Medulla oblongata (tissue), 1 donor: ENCODE measurements around the gene SLF1.

ENCODE experiments used
- DNase-seq: peaks from one replicate; pipeline ENCODE4 v3.0.0-alpha.2; 2015; ENCODE audit errors: extremely low spot score

Gene SLF1

DNA sequence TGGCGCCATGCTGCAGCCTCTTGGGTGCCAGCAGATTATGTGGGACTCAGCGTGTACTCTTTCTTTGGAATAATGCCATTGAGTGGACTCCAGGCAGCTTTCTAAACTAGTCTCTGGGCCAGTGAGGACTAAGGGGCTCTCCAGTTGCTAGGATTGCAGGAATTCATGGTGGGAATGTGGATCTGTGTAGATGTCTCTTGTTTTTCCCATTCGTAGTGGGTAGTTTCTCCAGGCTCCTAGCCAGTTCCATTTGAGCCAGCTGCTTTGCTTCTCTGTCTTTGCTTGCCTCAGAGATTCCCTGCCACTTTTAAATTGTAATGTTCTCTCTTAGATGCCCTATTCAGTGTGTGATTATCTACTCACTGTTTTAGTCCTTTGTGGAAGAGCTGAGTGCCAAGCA, 42.6 kb downstream of the SLF1 start:
- DNase-seq: peak; percentile 26

DNA sequence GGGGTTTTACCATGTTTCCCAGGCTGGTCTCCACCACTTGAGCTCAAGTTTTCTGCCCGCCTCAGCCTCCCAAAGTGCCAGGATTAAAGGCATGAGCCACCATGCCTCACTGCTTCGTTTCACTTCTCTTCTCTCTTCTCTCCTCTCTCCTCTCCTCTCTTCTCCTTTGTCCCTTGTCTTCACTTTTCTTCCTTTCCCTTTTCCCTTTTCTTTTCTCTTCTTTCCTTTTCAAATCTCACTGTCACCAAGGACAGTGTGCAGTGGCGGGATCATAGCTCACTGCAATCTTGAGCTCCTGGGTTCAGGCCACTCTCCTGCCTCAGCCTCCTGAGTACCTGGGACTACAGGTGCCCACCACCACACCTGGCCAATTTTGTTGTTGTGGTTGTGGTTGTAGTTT, 49.5 kb downstream of the SLF1 start:
- no peak for DNase-seq

DNA sequence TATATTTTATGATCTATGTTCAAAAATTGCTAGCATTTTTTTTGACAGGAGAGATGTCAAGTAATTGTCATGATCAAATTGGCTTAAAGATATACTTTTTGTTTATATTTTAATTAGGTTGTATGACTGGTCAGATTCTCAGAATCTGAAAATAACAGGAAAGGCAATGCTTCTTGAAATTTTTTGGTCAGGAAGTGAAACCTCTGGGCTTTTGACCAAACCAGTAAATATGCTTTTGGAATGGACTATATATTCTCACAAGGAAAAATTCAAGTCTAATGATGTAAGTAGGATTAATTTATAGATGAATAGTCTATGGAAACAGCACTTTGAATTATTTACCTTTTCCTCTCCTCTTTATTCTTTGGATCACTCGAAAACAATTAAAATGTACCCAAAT, 52.3 kb downstream of the SLF1 start:
- no peak for DNase-seq

DNA sequence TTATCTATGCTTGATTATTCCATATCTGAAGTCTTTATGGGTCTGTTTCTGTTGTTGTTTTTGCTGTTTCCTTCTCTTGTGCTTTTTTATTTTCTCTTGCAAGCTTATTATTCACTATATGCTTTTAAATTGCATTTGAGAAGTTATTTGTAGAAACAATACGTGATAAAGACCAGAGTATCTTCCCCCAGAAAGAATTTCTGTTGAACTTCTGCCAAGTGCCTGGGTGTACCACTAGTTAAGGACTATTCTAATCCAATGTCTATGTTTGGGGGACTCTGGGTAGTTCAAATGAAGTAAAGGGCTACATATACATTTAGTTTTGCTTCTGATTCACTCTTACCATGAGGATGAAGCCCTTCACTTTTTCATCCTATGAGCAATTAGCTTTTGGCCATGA, 54.3 kb downstream of the SLF1 start:
- no peak for DNase-seq

DNA sequence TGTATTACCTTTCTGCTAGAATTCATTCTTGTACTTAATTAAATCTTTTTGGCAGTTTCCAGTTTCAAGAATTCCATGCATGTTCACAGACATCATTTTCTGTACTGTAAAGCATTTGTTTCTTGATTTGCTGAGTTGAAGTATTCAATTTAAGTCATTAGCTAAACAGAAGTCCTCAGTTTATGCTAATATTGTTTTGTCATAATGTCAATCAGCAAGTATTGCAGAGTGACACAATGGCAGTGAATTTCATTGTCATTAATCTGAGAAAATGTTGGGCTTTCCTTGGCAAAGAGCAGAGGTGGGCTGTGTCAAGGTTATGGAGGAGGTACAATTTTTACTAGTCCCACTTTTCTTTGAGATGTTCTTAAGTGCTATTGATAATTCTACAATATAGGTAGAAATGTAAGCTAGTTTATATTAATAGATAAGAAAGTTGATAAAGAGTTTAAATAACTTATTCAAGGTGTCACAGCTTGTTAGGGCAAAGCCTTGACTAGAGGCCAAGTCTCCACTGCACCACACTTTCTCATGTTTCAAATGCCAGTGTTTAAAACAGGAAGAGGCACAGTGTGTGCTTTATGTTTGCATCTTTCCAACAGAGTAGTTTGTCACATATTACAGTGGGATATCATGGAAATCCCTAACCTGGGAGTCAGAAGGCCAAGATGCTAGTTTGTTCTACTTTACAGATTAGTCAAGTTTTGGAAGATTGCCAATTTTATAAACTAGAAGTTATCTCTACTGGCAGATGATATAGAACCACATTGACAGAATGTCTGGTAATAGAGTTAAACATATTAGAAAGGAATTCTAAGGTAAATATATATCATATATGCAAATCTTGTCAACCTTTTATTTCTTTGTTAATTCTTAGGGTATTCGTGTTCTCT, 56.3 kb downstream of the SLF1 start:
- DNase-seq: no peak

DNA sequence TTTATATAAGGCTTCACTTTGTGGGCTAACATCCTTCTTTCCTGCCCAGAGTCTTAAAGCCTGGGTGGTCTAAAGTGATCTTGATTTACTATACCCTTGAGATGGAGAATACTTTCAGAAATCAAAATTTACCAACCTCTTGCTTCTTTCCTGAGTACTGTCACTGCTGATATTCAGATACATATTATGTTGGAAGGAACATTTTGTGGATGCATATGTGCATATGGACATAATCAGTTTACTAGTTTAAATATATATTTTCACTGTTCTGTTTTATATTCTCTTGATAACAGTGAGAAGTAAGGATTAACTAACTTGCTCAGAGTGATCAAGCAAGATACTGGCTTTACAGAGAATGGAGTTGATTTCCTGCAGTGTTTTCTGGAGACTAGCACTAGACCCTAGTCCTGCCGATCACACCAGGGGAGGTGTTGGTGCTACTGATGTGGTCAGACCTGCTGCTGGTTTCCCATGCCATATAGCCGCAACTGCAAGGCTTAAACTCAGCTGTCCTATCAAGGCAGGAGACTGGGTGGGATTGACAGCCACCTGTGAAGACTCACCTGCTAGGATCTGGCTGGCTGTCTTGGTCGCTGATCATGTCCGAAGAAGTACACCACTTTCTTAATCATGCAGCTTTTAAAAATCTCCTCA, 57.6 kb downstream of the SLF1 start:
- no peak for DNase-seq

DNA sequence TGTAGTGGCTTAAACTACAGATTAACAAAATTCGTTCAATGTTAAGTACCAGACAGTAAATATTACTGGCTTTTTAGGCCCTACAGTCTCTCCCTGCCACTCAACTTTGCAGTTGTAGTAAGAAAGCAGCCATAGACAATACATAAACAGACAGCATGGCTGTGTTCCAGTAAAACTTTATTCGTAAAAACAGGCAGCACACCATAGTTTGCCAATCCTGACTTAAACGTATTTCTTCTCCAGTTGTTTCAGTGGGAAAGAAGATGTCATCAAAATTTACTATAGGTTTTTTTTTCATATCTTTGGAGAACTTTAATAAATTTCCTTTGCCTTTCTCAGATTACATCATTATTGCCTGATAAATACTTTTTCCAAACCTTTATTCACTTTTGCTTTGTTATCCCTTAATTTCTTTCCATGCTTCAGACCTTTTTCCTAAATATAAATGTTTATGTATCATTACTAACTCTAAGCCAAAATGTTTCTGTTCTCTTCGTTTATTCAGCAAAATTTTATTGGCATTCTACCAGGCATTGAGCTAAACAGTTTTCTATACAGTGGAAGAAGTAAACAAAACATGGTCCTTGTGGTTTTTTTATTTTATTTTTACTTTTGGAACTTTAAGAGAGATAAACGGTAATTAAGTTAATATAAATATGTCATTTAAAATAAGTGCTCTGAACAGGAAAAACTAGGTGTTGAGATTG, 64.5 kb downstream of the SLF1 start:
- DNase-seq: no peak

DNA sequence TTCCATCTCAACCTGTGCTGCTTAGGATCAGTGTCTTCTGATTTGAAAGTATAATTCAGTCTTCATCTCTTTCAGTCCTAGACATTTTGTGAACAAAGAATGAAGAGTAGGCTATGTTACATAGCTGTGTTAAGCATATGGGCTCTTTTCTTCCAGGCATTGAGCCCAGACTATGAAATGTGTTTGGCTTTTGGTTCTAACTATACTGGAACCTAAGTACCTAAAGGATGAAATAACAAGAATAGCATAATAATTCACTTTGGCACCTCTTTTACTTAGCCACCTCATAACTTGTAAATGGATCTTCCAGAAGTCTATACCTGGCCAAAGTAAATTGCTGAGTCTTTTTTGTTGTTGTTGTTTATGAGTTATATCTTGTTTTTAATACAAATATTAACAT, 71.4 kb downstream of the SLF1 start:
- DNase-seq: no peak

DNA sequence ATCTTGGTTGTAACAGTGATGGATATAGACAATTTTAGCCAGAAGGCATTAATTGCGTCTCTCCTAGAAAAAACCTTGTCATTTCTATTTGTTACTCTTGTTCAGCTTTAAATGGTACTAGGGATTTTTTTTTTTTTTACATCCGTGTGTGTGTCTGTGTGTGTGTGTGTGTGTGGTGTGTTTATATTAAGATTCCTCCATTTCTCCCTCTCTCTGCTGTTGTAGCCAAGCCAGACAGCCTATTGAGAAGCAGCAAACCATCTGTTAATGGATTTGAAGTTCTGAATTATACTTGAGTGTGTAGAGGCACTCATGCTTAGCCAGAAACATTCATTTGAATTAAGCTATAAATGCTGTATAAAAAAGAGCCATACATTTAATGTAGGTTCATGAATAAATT, 72.3 kb downstream of the SLF1 start:
- no peak for DNase-seq

DNA sequence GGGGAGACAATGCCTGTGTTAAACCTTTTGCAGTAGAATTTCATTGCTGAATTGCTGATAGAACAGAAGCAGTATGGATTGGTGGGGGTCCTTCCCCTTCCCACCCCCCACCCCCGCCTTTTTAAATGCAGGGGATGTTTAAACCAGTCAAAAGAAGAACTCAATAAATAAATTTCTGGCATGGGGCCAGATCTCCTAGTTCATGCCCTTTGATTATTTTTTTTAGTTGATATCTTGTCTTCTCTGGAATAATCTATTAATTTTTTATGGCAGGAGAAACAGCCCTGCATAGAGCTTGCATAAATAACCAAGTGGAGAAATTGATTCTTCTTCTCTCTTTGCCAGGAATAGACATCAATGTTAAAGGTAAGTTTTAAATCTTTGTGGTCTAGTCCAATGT, 72.8 kb downstream of the SLF1 start:
- DNase-seq: no peak

DNA sequence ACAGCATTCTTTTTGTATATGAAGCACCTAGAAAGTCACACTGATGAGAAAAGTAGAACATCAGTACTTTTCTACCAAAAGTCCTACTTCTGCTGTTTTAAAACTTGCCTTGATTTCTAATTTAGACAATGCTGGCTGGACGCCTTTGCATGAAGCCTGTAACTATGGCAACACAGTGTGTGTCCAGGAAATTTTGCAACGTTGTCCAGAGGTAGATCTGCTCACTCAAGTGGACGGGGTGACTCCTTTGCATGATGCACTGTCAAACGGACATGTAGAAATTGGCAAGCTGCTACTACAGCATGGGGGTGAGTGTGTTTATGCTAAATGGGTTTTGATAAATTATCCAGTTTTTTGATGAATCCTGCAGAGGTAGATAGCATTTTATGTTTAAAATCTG, 73.5 kb downstream of the SLF1 start:
- peak; percentile 32 for DNase-seq

DNA sequence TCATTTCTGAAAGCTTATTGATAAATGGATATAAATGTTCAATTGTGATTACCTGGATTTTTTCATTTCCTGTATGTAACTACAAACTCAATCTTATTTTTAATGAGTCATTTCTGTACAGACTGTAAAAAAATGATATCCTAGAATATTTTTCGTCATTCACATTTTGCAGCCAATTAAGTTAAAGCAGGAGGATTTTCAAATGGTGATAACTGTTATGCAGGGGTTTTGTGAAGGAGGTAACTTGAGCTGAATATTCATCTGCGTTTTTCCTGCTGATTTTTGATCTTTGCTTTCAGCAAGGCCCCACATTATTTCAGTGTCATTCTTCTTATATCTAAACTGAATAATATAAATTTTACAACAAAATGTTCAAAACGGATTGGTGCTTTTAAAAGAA, 74.1 kb downstream of the SLF1 start:
- no peak for DNase-seq

DNA sequence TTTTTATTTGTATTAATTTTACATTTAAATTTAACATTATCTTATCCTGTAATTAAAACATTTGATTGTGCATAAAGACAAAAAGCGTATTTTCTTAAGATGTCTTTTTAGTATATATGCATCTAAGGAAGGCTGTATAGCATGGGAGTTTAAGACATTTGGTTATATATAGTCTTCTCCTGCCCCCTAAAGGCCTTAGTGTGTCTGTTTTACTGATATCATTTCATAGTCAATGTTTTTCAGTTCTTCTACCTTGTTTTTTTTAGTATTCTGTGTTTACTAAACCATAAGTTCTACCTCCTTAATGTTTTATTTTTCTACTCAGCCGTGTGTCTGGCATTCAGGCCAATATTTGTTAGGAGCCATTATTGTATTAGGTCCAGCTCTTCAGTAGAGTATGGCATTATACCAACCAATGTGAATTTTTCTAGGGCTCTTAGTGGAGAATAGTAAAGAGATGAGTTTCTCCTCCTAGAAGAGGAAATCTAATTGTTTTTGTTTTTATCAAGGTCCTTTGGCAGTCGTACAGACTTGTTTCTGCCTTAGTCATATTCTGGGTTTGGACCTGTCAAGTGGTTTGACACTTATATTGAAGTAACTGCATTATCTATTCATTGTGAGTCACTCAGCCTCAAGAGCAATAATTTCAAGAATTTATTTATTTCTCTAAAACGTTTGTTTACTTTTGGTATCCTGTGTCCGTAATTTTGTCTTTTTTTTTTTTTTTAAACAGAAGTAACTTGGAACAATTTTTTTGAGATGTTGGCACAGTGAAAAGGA, 74.8 kb downstream of the SLF1 start:
- peak; percentile 35 for DNase-seq

DNA sequence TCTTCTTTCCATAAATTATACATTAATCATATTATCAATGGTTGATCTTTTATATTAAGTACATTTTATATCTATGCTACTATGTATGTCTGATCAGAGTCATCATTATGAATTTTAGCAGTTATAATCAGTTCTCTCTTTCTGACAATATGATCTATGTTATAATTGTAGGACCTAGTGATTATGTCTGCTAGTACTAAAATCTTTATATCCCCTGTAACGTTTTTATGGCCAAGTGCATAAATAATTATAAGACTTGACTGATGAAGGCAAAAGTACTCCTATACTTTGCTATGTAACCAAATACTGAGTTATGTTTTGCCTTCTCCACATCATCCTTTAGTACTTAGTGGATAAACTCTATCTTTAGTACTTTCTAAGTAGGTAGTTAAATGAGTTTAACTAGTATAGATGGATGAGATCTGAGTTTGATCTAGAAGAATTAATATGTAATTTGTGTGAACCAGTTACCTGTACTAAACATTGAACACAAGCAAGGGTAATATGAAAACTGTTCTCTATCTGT, 75.4 kb downstream of the SLF1 start:
- DNase-seq: no peak

DNA sequence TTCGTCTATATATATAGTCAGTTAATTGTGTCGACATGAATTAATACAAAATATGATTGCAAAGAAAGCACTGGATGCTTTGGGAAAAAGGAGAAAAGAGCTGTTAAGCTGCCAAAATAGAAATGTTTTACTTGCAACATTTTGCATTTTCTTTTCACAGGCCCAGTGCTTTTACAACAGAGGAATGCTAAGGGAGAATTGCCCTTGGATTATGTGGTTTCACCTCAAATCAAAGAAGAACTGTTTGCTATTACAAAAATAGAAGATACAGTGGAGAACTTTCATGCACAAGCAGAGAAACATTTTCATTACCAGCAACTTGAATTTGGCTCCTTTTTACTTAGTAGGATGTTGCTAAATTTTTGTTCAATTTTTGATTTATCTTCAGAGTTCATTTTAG, 76.2 kb downstream of the SLF1 start:
- no peak for DNase-seq

DNA sequence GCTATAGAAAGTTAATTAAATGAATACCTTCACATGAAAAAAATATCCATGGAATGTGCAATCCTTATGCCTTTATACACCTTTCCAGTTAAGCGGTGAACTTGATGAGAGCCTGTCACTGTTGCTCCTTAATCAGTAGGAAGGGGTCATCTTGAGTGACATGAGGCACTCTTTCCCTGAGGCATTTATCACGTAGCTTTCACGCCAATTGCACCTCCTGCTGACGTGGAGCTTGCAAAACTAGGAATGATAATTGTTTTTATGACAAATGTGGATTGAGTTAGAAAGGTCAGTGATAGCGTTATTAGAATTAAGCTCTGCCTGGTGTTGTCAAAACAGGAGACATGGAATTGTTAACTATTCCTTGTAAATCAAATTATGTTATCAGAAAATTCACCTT, 79.7 kb downstream of the SLF1 start:
- no peak for DNase-seq

DNA sequence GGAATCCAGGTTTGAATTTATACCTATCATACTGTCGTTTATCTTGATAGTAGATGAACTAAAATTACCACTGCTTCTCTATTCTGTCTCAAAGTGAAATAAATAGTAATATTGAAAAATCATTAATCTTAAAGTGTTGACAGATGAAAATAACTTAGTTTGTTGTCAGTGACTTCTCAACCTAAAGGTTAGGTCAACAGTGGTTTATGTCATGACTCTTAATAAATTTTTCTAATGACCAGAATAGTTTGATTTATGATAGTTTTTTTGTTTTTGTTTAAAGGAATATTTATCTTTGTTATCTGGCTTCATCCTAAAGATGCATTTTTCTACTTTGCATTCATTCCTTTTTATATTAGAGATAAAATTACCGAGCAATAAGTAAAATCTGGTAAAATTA, 81.1 kb downstream of the SLF1 start:
- DNase-seq: no peak

DNA sequence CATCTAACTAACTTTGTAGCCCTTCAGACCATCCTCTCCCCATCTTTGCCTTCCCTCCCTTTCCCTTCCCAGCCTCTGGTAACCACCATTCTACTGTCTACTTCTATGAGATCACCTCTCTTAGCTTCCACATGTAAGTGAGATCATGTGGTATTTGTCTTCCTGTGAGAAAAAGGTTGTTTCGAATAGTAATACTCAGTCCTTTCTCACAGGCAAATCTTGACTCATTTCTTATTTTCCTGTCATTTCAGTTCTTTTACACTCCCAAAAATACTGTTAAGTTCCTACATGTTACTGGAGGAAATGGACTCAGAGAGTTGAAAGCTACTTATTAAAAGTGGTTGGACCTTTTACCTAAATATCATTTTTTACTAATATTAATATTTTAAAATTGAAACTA, 82.1 kb downstream of the SLF1 start:
- no peak for DNase-seq

DNA sequence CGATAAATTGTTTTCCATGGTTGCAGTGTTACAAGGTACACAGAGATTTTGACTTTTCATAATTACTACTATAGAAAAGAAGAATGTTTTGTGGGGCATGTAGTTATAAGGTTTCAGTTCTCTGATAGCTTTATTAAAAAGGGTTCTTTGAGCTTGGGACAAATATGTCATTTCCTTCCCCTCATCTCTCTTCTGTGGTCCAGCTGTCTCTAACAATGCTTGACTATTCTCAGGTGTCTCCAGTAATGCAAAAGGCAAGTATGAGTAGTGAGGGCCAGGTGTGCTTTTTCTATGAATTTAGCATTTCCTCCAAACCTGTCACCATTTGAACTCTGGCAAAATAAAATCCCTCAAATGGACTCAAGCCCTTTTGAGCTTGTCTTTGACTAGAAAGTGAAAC, 84.3 kb downstream of the SLF1 start:
- no peak for DNase-seq

DNA sequence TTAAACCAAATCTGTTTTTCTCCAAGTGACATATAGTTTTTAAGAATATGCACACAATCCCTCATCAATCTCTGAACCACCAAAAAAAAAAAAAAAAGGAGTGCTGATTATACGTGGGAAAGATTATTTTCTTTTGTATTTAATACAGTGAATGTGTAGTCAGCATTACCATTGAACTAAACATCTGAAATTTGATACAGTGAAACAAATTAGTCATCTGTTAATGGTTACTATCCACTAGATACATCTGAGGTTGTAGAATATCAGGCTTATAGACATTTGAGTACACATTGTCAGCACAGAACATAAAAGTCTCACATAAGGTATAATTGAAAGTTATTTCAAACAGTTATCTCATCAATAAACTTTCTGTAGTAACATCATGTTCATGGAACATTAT, 87.0 kb downstream of the SLF1 start:
- DNase-seq: no peak

DNA sequence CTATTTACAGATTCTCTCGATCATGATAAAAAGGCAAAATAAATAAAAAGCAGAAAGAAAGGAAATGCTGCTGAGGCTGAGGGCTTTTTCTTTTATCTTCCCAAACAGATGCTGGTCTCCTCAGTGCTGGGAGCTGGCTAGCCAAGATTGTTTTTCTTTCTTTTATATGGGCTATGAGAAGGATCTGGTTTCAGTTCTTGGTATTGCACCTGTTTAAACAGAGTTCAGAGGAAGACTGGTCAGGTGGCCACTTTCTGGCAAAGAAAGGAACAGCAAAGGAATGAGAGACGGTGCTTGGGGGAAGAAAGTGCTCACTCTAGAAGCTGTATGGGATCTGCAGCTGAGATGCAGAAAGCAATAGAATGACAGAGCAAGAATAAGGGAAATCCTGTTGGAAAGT, 88.9 kb downstream of the SLF1 start:
- DNase-seq: no peak

DNA sequence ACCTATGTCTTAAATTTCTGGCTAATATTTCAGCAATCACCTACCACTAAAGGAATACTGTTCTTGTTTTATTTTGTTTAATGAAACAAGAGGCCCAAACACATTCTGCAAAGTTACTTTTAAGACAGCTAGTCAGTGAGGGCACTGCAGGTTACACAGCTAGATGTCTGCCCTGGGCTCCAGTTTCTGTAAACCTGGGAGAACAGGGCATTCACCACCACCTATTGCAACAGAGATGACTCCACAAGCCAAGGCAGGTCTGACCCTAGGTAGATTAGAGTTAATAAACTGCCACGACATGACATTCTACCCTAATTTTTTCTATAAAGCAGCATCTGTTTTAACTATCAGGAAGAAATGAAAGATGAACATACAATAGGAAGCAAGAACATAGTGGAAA, 90.8 kb downstream of the SLF1 start:
- no peak for DNase-seq
